ENCODE measurements around the gene DGKB.

Gene DGKB

DNA sequence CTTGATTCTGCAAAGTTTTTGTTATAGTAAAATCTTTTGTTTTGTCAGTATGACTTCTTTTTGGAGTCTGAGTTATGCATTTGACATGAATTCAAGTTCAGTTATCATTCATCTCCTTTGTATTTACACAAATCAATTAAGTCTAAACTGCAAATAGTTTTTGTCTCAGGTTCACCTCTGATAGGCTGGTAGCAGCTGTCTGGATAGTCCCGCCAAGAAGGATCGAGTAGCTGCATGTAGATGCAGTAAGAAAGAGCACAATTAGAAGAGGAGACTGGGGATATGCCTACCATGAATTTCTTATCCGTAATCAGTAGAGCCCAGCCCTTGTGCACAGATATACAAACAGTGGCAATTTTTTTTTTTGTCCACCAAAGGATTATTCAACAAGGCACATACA lies 520.6 kb downstream of the DGKB start:
- DNase-seq (ENCODE audit: low read depth), result no peak

DNA sequence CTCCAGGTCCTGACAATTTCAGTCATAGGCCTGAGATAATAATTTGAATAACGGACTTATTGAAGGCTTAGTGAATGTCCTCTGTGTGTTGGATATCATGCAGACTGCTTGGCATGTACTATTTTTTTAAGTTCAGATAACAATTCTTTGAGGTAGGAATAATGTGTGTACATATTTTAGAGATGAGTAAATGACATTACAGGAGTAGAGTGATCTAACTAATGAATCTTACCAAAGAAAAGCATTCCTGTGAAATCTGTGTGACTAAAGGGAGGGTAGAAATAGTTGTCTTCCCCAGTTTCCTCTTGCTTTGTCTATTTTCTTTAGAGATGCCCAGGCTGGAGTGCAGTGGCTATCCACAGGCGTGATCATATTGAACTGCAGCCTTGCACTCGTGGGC lies 521.2 kb downstream of the DGKB start:
- no peak for DNase-seq (ENCODE audit: low read depth)

DNA sequence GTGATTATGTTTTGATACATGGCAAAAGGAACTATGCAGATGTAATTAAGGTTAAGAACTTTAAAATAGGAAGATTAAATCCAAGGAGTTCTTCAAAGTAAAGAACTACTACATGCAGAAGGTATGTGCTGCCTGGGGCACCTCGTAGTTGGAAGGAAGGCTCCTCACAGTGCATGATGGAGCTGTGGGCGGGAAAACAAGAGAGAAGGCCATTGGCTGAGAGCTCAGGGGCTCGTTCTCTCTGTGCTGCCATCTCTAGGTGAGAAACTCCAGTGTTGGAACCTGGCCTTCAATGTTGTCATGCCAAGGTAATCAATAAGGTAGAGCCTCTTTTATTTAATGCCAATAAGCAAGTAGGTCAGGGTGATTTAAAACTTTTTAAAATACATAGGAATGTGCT lies 521.7 kb downstream of the DGKB start:
- DNase-seq (ENCODE audit: low read depth), result no peak

DNA sequence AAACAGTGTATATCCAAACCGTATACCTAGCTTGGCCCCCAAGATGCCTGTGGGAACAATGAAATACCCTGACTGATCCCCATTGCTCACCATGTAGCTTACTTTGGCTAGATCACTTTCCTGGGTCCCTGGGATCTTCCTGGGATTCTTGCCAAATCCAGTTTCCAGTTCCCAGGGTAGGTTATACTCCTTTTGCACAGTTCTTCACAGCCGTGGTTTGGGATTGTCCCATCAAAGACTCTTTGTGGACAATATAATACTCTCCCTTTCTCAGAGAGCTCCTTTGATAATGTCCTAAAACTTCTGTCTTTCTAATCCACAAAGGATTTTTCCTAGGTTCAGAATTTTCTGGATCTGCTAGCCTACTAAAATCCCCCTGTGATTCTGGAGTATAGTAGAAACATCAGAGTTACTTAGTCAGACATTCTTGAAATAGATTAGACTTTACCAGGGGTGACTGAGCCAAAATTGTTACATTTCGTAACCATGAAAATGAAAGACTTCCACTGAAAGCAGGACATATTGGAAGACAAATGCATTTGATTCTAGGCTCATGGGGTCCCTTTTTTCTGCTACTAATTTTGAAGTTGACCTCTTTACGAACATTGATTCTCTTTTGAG lies 524.8 kb downstream of the DGKB start:
- DNase-seq (ENCODE audit: low read depth), result no peak

DNA sequence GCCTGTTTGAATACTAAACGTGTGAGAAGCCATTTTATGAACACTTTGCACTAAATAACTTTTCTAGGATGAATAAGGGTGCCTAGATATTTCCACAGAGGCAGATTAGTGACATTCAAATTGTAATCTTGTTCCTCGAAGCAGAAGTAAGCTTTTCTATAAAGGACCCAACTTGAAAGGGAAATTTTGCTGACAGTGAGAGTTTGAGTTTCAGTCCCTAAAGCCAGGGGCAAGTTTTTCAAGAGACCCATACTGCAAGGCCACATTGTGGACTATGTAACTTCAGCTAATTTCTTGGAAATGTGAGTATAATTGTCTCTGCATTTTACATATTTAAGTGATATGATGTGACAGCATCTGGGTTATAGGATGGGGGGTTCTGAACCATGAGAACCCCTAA lies 525.8 kb downstream of the DGKB start:
- no peak for DNase-seq (ENCODE audit: low read depth)

DNA sequence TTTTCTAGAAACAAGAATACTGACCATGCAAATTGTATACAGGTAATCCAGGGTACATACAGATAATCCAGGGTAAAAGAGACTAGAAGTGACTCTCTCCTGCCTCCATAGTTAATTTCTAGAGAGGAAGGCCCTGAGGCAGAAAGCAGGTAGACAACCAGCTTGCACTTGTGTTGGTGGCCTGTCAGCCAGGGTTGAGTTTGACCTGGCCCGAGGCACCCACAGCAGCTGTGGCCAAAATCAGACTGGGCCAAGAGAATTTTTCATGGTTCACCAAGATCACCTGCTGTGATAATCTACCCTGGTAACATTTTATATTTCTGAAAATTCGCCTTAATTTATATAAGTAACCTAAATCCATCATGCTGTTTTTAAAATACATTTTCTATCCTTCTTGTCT lies 526.6 kb downstream of the DGKB start:
- no peak for DNase-seq (ENCODE audit: low read depth)

DNA sequence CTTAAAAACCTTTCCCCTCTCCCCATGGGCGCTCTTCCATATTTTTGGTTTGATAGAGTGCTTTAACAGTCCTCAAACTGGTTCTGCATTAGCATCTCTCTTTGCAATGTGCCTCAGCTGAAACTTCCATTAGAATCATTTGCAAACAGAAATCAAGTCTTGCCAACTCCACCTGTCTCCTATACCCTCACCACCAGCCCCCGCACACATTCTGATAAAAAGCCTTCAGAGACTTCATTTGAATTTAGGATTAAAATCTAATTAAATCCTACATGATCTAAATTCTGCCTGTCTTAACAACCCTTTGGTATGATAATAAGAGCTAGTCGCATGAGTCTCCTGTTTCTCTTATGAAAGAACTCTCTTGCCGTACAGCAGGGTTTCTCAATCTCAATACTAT lies 528.2 kb downstream of the DGKB start:
- DNase-seq (ENCODE audit: low read depth), result no peak

DNA sequence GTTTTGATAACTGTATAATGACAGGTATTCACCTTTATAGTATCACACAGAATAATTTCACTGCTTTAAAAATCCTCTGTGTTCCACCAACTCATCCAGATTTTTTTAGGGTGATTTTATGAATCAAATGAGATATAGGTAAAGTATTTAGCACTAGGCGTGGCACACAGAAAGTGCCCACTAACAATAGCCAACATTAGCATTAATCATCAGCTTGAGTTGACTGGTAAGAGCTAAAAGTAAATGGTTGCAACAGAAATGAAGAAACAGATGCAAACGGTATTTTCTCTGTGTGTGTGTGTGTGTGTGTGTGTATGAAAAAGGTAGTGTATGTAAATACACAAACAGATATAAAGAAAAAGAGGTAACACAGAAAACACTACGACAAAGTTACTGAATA lies 534.3 kb downstream of the DGKB start:
- DNase-seq (ENCODE audit: low read depth), result no peak

DNA sequence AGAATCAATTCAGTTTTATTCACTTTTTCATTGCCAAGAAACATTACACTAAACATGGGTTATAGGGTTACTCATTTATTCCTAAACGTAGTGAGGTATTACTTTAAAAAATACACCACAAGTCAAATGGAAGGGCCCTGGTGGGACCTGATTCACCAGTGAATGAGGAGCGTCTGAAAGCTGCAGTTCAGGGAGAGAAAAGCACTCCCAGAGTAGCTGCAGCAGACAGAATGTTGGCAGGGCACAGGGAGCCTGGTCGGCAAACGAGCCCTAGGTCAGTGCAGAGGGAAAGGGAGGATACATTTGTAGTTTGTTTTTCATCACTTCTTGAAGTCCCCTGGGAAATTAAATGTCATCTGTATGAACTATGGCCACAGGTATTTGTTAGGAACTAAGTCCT lies 551.4 kb downstream of the DGKB start:
- DNase-seq (ENCODE audit: low read depth), result no peak

DNA sequence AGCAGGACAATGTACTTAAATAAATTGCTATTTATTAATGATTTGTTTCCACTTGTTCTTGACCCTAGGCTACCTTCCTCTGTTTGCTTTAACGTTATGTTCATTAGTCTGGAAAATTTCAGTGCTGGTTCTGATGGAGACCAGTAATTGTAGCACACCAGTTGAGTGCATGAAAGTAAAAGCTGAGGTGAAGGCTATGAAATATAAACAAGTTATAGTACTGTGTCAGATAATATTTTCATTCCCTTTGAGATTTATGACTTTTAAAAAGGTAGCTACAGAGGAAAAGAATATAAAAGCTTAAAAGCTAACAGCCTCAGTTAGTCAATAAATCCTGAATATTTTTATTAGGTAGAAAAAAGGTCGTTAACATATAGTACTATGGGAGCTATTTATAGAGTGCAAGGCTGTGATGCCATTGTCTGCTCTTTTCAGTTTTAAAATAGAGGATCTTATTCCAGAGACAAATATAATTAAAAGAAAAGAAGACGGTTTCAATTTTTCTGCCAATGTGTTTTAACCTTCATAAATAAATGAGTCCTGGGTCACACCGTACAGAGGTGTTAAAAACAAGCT lies 561.3 kb downstream of the DGKB start:
- no peak for DNase-seq (ENCODE audit: low read depth)

DNA sequence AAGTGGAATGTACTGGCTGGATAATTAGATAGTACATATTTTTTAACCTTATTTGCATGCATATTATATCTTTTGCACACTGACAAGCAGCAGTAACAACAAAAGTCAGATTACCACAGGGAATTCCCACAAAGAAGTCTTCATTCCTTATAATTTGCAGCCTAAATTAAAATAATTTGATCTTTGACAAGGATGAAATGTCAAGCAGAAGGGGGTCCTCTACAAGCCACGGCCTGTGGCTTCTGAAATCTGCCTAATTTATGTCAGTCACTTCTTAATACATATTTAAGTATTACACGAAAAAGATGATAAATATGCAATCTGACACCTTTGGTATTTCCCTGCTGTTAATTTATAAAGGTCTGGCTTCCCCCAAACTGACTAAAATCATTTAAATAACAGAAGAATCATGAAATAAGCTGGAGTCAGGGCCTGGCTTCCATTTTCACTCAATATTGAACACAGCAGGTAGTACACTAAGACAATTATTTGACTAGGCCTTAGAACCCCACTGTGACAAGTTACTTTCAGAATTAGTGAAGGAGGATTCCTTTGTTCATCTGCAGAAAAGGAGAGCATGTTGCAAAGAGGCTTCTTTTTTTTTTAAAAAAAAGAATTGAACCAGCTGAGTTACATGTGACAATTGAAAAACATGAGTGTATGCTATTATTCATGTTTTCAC lies 562.0 kb downstream of the DGKB start:
- no peak for DNase-seq (ENCODE audit: low read depth)

DNA sequence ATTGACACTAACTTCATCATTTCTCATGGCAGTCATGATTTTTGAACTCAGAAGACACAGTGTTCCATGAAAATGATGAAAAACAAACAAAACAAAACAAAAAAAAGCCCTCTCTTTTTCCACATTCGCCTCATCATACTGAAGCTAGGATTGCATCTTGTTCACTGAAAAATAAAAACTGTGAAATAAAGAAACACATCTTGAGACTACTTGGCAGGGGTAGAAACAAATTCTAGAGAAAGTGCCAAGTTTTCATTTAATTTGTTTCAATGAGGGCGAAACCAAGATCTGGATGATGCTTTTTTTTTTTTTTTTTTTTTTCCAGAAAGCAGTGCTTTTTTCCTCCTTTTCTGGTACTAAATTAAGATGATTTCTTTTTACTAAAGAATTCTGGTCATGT lies 562.7 kb downstream of the DGKB start:
- no peak for DNase-seq (ENCODE audit: low read depth)

DNA sequence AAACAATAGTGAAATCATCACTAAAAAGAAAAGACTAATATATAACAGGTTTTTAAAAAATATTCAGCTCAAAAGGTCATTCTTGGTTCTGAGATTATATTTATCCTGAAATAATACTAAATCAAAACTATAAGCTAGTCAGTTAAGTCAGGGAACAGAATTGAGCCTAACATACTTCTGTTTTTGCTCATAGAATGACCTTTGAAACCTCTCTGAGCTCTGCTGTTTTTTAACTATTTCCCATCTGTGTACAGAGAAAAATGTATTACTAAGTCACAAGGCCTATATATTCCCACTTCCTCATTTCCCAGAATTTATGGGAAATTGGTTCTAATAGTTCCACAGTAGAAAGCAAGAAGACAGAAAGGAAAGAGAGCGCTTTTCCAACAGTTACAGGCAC lies 566.3 kb downstream of the DGKB start:
- DNase-seq (ENCODE audit: low read depth), result no peak

DNA sequence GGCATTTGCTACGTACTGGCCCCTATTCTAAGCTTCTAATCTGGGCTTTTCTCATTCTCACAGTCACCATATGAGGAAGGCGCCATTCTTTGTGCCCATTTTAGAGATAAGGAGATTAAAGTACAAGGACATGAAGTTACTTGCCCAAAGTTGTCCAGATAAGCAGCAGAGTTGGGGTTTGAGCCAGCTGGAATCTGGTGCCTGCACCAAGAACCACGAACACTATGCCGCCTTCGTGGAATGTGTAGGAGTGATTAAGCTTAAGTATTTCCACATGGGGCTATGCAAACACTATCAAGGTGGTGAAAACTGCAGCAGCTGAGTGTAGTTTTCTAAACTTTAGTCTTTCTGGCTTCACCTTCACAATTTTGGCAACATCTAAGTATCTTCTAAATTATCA lies 570.4 kb downstream of the DGKB start:
- no peak for DNase-seq (ENCODE audit: low read depth)

DNA sequence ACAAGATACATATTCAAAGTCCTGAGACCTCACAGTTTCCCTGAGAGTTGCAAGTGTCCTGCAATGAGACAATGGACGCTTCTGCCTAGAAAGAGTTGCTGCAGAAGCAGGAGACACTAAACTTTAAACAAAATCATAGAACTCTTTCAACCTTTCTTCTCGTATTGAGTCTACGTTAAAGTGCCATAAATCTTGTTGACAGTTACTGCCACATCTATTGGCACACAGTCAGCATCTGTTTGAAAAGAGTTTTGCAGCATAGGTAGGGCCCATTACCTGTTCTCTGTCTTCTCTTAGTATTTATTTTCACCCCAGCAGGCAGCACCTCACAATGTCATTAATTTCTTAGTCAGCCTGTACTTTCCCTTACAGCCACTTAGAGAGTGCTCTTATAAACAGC lies 577.8 kb downstream of the DGKB start:
- no peak for DNase-seq (ENCODE audit: low read depth)

DNA sequence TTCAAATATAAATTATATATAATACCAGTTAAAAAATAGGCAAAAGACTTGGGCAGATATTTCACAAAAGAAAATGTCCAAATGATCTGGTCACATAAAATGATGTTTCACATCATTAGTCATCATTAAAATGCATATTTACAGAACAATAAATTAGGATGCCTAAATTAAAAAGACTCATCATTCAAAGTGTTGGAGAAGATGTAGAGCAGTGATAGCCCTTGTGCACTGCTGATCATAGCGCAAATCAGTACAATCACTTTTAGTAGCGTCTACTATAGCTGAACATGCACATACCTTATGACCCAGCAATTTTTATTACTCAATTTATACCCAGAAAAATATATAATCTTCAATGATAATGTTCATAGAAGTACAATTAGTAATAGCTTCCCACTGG lies 579.8 kb downstream of the DGKB start:
- DNase-seq (ENCODE audit: low read depth), result no peak

DNA sequence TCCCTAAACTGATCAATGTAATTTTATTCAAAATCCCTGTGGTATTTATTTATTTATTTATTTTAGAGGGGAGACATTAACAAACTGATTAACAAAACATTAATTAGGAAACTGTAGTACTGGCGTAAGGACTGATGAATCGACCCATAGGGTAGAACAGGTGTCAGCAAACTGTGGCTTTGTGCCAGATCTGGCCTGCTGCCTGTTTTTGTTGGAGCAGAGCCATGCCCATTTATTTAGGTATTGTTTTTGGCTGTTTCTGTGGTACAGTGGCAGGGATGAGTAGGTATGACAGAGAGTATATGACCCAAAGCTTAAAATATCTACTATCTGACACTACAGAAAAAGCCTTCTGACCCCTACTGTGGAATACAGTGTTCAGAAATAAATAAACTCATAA lies 580.6 kb downstream of the DGKB start:
- DNase-seq (ENCODE audit: low read depth), result no peak

DNA sequence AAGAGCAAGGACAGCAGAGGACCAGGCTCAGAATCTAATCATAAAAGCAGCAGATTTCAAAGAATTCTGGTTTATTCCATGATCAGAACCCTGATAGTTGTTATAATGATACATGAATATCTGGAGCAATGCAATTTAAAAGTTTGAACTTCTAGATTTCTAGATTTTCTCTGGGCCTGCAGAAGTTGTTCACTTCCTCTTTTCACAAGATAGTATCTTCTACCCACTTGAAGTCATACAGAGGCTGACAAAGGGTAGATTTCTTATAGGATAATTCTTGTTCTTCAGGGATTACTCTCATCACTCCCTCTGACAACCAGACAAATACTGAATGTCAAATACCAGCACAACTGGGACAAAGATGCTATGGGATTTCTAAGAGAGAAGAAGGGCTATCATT lies 593.1 kb downstream of the DGKB start:
- no peak for DNase-seq (ENCODE audit: low read depth)

DNA sequence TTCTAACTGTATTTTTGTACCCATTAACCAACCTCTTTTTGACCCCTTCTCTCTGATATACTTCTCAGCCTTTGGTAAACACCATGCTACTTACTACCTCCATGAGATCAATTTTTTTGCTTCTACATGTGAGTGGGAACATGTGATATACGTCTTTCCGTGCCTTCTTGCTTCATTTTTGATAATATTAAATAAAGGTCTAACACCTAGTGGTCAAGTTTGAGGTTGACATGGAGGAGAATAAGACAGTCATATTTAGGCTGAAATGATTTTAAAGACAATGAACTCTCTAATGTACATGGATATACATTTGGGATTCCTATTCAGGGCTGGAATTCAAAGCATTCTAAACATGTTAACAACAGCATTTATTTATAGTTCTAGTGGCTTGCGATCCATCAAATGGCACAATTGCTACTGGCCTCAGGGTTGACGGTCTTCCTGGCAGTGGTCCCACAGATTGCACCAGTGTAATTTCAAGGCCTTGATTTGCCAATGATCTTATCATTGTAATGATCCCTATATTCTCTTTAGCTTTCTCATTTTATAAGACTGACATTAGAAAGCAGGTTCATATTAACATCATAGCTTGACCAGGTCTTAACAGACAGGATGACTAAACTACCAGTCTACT lies 597.2 kb downstream of the DGKB start:
- DNase-seq (ENCODE audit: low read depth), result no peak

DNA sequence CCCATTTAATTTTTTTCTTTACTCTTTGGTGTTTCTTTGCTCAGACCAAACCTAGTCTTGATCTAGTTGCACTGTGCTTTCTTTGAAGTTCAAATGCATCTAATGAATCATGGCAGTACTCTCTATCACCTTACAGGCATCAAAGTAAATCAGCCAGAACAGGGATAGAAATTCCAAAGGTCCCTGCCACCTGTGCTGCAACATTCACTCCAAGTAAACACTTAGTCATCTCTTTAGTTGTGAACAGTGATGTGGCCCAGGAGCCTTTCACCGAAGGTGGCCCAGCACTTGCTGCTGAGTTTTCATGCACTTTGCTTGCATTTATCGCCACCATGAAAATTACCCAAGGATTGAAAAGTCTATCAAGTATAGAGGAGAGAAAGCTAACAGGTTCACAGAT lies 599.0 kb downstream of the DGKB start:
- no peak for DNase-seq (ENCODE audit: low read depth)

DNA sequence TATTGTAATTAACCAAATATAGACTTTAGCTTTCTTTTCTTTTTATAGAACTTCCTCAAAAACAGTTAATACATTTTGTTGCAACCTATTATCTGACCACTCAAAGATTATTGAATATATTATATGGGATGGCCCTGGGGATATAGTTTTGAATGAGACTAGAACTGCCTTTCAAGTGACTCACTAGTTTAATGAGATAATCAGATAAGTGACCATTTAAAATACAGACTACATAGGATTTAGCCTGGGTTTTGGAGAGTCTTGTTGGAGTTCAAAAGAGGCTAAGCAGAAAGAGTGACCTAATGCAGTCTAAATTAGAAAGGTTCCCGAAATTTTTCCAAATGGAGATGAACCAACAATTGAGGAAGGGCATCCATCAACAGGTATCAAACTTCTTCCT lies 607.9 kb downstream of the DGKB start:
- no peak for DNase-seq (ENCODE audit: low read depth)

DNA sequence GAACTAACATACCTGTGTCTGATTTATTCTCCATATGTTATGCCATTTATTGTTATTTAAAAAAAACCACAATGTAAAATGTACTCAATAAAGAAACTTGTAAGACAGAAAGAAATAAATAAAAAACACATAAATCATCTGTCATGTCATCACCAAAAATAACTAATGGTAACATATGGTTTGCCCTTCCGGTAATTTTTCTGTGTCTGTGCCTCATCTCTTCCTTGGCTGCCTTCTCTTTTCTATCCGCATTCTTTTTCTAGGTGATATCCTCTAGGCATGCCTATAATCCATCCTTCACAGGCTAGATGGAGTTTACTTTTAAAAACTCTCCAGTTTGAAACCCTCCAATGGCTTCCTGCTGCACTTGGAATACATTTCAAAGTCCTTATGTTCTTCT lies 609.1 kb downstream of the DGKB start:
- no peak for DNase-seq (ENCODE audit: low read depth)

DNA sequence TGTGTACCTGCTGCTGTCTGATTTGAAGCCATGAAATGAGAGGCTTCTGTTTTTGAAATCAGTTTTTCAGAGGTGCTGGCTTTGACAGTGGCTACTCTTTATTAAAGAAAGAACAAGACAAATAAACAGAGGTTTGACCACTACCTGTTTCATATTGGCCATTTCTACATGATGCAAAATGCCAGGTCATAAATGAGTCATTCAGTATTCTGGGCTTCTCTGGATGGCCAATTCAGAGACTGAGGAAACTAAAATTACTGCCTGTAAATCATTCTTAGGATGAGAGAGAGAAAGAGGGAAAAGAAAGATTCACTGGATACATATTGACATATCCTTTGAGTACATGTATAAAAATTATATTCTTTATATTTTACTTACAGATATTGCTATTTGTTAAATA lies 609.8 kb downstream of the DGKB start:
- DNase-seq (ENCODE audit: low read depth), result no peak

DNA sequence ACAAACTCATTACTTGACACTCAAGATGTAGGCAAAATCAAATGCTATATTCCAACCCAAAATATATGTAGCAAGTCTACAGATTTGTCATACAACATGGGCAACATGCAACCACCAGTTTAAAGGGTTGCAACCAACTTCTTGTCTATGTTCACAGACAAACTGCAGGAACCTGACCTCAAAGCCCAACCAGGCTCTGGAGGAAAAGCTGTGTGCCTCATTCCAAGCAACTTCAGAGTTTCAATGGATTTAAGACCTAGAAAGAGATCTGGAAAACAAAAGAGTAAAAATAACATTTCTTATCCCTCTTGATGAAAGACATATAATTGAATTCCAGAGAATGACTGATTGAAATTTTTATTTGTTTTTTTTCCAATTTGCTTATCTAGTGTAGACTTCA lies 612.6 kb downstream of the DGKB start:
- no peak for DNase-seq (ENCODE audit: low read depth)

All from activated gamma-delta T cell treated with anti-CD3 and anti-CD28 coated beads, Interleukin-2, amount 50 U/mL, for 16 hours (primary cell).